Type B pancreatic cell (in vitro differentiated cells): ENCODE measurements around the gene NCOR1. TPM values are rescaled to one million over a fixed set of nuclear protein-coding genes. Genes with fewer than 3 reads are reported as not detected.

ENCODE experiments used
- DNase-seq: peaks from one replicate; pipeline ENCODE4 v3.0.0; 2021; ENCODE audit warnings: mixed read lengths; ENCODE audit not compliant: unreplicated experiment; ENCODE audit errors: extremely low spot score
- H3K27ac Mint-ChIP-seq: 2 replicates; pipeline ENCODE4 v1.8.0; 2021; ENCODE audit warnings: mild to moderate bottlenecking, mixed read lengths
- H3K27me3 Mint-ChIP-seq: 2 replicates; pipeline ENCODE4 v1.8.0; 2021; ENCODE audit warnings: mixed read lengths
- H3K36me3 Mint-ChIP-seq: 2 replicates; pipeline ENCODE4 v1.8.0; 2021; ENCODE audit warnings: mixed read lengths
- H3K4me1 Mint-ChIP-seq: one replicate; pipeline ENCODE4 v1.8.0; 2021; ENCODE audit warnings: mixed read lengths; ENCODE audit not compliant: unreplicated experiment
- H3K4me3 Mint-ChIP-seq: 2 replicates; pipeline ENCODE4 v1.8.0; 2021; ENCODE audit warnings: mild to moderate bottlenecking, mixed read lengths
- H3K9me3 Mint-ChIP-seq: 2 replicates; pipeline ENCODE4 v1.8.0; 2021; ENCODE audit warnings: mixed read lengths
- total RNA-seq: library from RNA; stranded (reverse); gene quantifications from 2 replicates; pipeline ENCODE4 v1.2.1, GENCODE V29; 2021; ENCODE audit warnings: low replicate concordance
- TF ChIP-seq, protein P1 (sequence below): fragments of 200-600 bp; sonication (generic); conservative IDR thresholded peaks from 2 replicates; pipeline ENCODE4 v1.5.0; 2021; ENCODE audit warnings: antibody characterized with exemption, mild to moderate bottlenecking

Gene NCOR1
- total RNA-seq, 1 donor from 2014 or later, result 133 TPM

GRCh38 chr17:16100737-16101400, 114.5 kb downstream of the NCOR1 start:
- Mint-ChIP-seq H3K27ac (no peak overlapping the region), H3K36me3 (peaks cover 42% of the 10 kb centered on the region), H3K4me1 (no peaks in the 10 kb centered on the region), H3K27me3 (no peaks in the 10 kb centered on the region), H3K4me3 (no peak overlapping the region), H3K9me3 (no peaks in the 10 kb centered on the region)
- DNase-seq, result no peak
- TF ChIP-seq, protein P1, sequence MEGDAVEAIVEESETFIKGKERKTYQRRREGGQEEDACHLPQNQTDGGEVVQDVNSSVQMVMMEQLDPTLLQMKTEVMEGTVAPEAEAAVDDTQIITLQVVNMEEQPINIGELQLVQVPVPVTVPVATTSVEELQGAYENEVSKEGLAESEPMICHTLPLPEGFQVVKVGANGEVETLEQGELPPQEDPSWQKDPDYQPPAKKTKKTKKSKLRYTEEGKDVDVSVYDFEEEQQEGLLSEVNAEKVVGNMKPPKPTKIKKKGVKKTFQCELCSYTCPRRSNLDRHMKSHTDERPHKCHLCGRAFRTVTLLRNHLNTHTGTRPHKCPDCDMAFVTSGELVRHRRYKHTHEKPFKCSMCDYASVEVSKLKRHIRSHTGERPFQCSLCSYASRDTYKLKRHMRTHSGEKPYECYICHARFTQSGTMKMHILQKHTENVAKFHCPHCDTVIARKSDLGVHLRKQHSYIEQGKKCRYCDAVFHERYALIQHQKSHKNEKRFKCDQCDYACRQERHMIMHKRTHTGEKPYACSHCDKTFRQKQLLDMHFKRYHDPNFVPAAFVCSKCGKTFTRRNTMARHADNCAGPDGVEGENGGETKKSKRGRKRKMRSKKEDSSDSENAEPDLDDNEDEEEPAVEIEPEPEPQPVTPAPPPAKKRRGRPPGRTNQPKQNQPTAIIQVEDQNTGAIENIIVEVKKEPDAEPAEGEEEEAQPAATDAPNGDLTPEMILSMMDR, result no peak

DNA sequence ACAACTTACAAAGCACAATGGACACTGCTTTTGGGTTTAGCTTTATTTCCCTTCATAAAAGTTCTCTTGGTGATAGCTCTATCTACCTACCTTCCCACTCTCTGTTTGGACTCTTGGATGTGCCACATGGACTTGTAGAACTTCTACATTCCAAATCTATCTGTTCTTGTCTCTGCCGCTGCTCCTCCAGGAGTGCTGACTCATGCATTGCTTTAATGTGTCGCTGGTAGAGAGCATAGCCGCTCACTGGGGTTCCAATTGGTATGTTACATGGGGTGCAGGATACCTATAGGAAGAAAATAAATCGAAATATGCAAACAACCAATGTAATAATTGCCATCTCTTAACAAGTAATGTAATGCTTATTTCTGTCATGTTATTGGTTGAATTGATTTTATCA, 123.6 kb downstream of the NCOR1 start:
- no peak overlapping the region for H3K4me3 Mint-ChIP-seq
- TF ChIP-seq, protein P1, result no peak
- H3K27ac Mint-ChIP-seq, result no peak overlapping the region
- H3K27me3 Mint-ChIP-seq, result no peaks in the 10 kb centered on the region
- no peaks in the 10 kb centered on the region for H3K9me3 Mint-ChIP-seq
- no peak for DNase-seq
- H3K36me3 Mint-ChIP-seq, result peaks cover 27% of the 10 kb centered on the region
- H3K4me1 Mint-ChIP-seq, result peaks cover 4% of the 10 kb centered on the region

DNA sequence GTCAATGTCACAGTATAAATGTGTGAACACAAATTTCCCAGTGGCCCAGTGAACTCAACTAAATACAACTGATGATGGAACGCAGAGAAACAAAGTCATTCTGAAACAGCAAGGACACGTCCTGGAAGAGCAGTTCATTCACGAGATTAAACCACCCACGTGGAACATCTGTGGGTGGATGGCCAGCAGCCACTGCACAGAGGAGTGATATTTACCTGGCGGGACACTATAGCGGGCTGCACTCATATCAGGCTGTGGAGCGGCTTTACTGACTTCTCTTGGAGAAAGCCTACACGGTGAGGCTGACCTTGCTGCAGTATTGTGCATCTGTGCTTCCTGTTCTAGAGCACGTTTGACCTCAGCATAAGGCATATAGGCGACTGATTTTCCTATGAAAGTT, 128.4 kb downstream of the NCOR1 start:
- TF ChIP-seq, protein P1, result no peak
- Mint-ChIP-seq H3K27ac (no peak overlapping the region), H3K4me1 (no peaks in the 10 kb centered on the region), H3K36me3 (peaks cover 39% of the 10 kb centered on the region), H3K27me3 (no peaks in the 10 kb centered on the region), H3K9me3 (no peaks in the 10 kb centered on the region), H3K4me3 (no peak overlapping the region)
- no peak for DNase-seq

DNA sequence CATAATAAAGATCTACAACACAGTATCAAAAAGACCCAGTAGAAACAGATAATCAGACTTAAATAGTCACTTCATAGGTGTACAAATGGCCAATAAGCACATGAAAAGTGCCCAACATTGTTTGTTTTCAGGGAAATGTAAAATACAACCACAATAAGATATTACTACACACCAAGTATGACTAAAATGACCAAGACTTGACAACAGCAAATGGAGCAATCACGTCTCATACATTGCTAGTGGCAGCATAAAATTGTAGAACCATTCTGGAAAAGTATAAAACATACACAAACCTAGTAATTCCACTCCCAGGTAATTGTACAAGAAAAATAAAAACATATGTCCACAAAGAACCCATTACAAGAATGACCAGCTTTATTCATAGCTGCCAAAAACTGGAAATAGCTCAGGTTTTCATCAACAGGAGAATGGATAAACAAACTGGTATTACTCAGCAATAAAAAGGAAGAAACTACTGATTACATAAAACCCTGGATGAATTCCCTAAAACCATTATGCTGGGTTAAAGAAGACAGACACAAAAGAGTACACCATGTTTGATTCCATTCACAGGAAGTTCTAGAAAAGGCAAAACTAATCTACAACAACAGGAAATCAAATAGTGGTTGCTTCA, 130.2 kb downstream of the NCOR1 start:
- H3K27ac Mint-ChIP-seq, result no peak overlapping the region

DNA sequence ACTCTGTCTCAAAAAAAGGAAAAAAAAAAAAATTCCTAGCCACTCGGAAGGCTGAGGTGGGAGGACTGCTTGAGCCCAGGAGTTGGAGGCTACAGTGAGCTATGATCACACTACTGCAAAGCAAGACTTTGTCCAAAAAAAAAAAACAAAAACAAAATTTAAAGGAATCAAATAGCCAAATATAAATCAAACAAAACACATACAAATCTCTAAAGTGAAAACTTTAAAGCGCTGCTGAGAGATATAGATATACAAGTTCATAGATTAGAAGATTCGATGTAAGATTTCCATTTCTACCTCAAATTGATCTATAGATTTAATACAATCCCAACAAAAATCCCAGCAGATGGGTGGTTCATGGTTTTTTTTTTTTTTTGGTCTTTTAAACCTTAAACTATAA, 132.1 kb downstream of the NCOR1 start:
- no peaks in the 10 kb centered on the region for H3K4me1 Mint-ChIP-seq
- H3K27ac Mint-ChIP-seq, result no peak overlapping the region
- no peaks in the 10 kb centered on the region for H3K9me3 Mint-ChIP-seq
- H3K36me3 Mint-ChIP-seq, result peaks cover 47% of the 10 kb centered on the region
- H3K27me3 Mint-ChIP-seq, result no peaks in the 10 kb centered on the region
- H3K4me3 Mint-ChIP-seq, result no peak overlapping the region
- no peak for DNase-seq
- TF ChIP-seq, protein P1, result no peak

More for the DNA sequence above, 130.2 kb downstream of the NCOR1 start:
- Mint-ChIP-seq H3K36me3 (peaks cover 42% of the 10 kb centered on the region), H3K27me3 (no peaks in the 10 kb centered on the region), H3K4me1 (no peaks in the 10 kb centered on the region), H3K9me3 (no peaks in the 10 kb centered on the region), H3K4me3 (no peak overlapping the region)
- TF ChIP-seq, protein P1, result no peak
- no peak for DNase-seq
